Stimulated activated CD8-positive, alpha-beta memory T cell treated with anti-CD3 and anti-CD28 coated beads, Interleukin-2, amount 100 ng/mL, for 1 hour (primary cell): ENCODE results near the gene TMEM271.
"Not testable (repeated sequence)": the region's sequence is repeated elsewhere in the genome, so short reads cannot be mapped to it uniquely, and the experiment has no call there.

ENCODE experiments used
- DNase-seq, 2 donors: peaks; one replicate each; pipeline ENCODE4 v3.0.0-alpha.2; 2020; ENCODE audit warnings: low read depth in 2 of 2

TMEM271 gene

GRCh38 chr4:578451-579443 lies 2.7 kb upstream of the TMEM271 start:
- no peak for DNase-seq

- no peak for DNase-seq
These were observed 1.7 kb upstream of the TMEM271 start for GRCh38 chr4:577499-578450.

GRCh38 chr4:576991-577498 lies 950 bp upstream of the TMEM271 start:
- DNase-seq, result no peak

- no peak for DNase-seq
These were observed 584 bp downstream of the TMEM271 start for GRCh38 chr4:575281-576141.

- DNase-seq, result no peak
These were observed 1.5 kb downstream of the TMEM271 start for GRCh38 chr4:574346-575161.

- no peak for DNase-seq
These were observed 2.8 kb downstream of the TMEM271 start for GRCh38 chr4:573122-573892.

- no peak for DNase-seq
These were observed 3.5 kb downstream of the TMEM271 start for GRCh38 chr4:572594-572993.

- DNase-seq, result no peak
These were observed 4.1 kb downstream of the TMEM271 start for GRCh38 chr4:571838-572572.

GRCh38 chr4:570754-571153 lies 5.3 kb downstream of the TMEM271 start:
- DNase-seq, result no peak

- no peak for DNase-seq
These were observed 6.0 kb downstream of the TMEM271 start for GRCh38 chr4:569958-570667.

- DNase-seq, result no peak
These were observed 7.1 kb downstream of the TMEM271 start for GRCh38 chr4:568962-569361.

GRCh38 chr4:568351-568652 lies 7.8 kb downstream of the TMEM271 start:
- no peak for DNase-seq

- DNase-seq, result no peak
These were observed 8.4 kb downstream of the TMEM271 start for GRCh38 chr4:567457-568350.

GRCh38 chr4:566508-567295 lies 9.4 kb downstream of the TMEM271 start:
- no peak for DNase-seq

GRCh38 chr4:566035-566434 lies 10.1 kb downstream of the TMEM271 start:
- no peak for DNase-seq

- DNase-seq, result not testable (repeated sequence)
These were observed 10.5 kb downstream of the TMEM271 start for GRCh38 chr4:565614-566013.

GRCh38 chr4:562458-562857 lies 13.6 kb downstream of the TMEM271 start:
- DNase-seq, result not testable (repeated sequence)
